GM12892 (cell line): Measurements from ENCODE around the gene ABCG5.

Source experiments
- POLR2A ChIP-seq: IDR thresholded peaks from 2 replicates; pipeline ENCODE4 v1.6.1; 2011; ENCODE audit warnings: low read depth, low read length, control low read depth
- TAF1 ChIP-seq: IDR thresholded peaks from 2 replicates; pipeline ENCODE4 v1.6.1; 2011; ENCODE audit warnings: low read depth, mild to moderate bottlenecking, control low read depth, low read length, borderline replicate concordance

DNA sequence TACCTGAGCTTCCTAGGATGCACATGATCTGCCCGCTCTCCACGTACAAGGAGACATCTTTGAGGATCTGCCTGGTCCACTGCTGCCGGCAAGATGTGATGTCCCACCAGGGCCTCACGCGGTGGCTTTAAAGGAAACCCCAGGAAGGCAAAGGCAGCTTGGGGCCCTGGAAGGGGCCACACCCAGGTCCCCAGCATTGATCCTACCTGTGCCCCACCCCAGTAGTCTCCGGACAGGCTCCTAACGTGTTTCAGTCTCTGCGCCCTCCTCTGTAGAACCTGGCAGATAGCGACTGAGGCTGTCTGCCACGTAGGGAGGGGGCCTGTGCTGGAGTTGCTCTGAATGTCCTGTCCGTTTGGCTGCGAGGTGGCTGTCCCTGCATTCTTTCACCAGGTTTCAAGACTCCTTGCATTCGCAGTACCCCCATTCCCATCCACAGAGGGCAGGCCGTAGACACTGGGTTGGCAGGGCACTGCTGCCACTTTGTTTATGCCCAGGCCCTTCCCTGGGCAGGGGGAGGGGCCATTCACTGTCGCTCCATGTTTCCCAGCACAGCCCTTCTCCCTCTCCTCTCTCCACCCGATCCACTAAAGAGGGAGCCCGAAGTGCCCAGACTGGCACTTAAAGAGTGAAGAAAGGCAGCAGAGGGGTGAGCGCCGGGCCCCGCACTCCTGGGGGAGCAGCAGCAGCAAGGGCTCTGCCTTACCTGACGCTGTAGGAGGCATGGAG lies 644 bp downstream of the ABCG5 start:
- TF ChIP-seq TAF1: no peak
- no peak for TF ChIP-seq POLR2A
